Measurements from ENCODE around the gene CDK5RAP2.

GRCh38 chr9:120438836-120439546, 141.0 kb downstream of the CDK5RAP2 start:
- no peak for TF ChIP-seq CTCF (IDR thresholded peaks at IDR 0.05)
- no peak for TF ChIP-seq POLR2A (IDR thresholded peaks at IDR 0.05)
